22Rv1 (cell line): Measurements from ENCODE around the gene GRAMD1B.
"Not testable (repeated sequence)": the region's sequence is repeated elsewhere in the genome, so short reads cannot be mapped to it uniquely, and the experiment has no call there.

ENCODE experiments used
- H3K27ac ChIP-seq: fragments of 450-650 bp; 2 replicates; pipeline ENCODE4 v1.5.1; 2017
- CTCF ChIP-seq: fragments of 450-650 bp; IDR thresholded peaks from 2 replicates; pipeline ENCODE4 v1.5.1; 2017; ENCODE audit warnings: mild to moderate bottlenecking
- ZFX ChIP-seq: fragments of 450-650 bp; IDR thresholded peaks from 2 replicates; pipeline ENCODE4 v1.6.1; 2017; ENCODE audit warnings: antibody characterized with exemption, borderline replicate concordance

The GRAMD1B gene

GRCh38 chr11:123653827-123654565, 223.9 kb downstream of the GRAMD1B start:
- H3K27ac ChIP-seq = no peak overlapping the region
- TF ChIP-seq CTCF (peak; percentile 20; the same call in 1 of the 2 replicates), ZFX (no peak)

GRCh38 chr11:123654566-123655081, 224.6 kb downstream of the GRAMD1B start, which contains the start of gene SCN3B:
SCN3B (minus strand) TSS chr11:123654624; CDS start chr11:123653801, 823 bp downstream.
- TF ChIP-seq ZFX = no peak
- no peak for TF ChIP-seq CTCF
- no peak within 1 kb of the TSS for H3K27ac ChIP-seq

GRCh38 chr11:123659311-123659710, 229.2 kb downstream of the GRAMD1B start:
- H3K27ac ChIP-seq = no peak overlapping the region
- TF ChIP-seq CTCF (no peak), ZFX (no peak)

- H3K27ac ChIP-seq = not testable (repeated sequence)
Measured at GRCh38 chr11:123659965-123660364, 229.9 kb downstream of the GRAMD1B start.

GRCh38 chr11:123665306-123665705, 235.2 kb downstream of the GRAMD1B start:
- no peak for TF ChIP-seq ZFX
- no peak for TF ChIP-seq CTCF

GRCh38 chr11:123670081-123670480, 240.0 kb downstream of the GRAMD1B start:
- H3K27ac ChIP-seq = no peak overlapping the region
- no peak for TF ChIP-seq CTCF
- TF ChIP-seq ZFX = no peak

More at GRCh38 chr11:123665306-123665705, 235.2 kb downstream of the GRAMD1B start:
- H3K27ac ChIP-seq = no peak overlapping the region

- no peak overlapping the region for H3K27ac ChIP-seq
- no peak for TF ChIP-seq CTCF
- TF ChIP-seq ZFX = no peak
Measured at GRCh38 chr11:123671534-123671933, 241.5 kb downstream of the GRAMD1B start.
